Small intestine (tissue), 16 donors: ENCODE data around the gene CROCC. TPM values are rescaled to one million over a fixed set of nuclear protein-coding genes. Genes with fewer than 3 reads are reported as not detected.
"Not testable (repeated sequence)": the region's sequence is repeated elsewhere in the genome, so short reads cannot be mapped to it uniquely, and the experiment has no call there.

Experiments
- DNase-seq, 2 donors: peaks; one replicate each; pipeline versions ENCODE4 v3.0.0 to v3.0.0-alpha.2; 2013
- FAIRE-seq: peaks from 2 replicates; lab custom pipeline; 2012; peaks lifted over from hg19 to GRCh38; lab: Jason Lieb, UNC
- H3K27ac ChIP-seq, 3 donors: one replicate each; pipeline ENCODE4 v1.5.1; 2013; ENCODE audit warnings: low read length in 2 of 3, mild to moderate bottlenecking in 2 of 3, control low read depth in 1 of 3, inconsistent platforms in 1 of 3, low read depth in 1 of 3, moderate library complexity in 1 of 3
- H3K27me3 ChIP-seq, 3 donors: one replicate each; pipeline ENCODE4 v1.6.1; 2013; ENCODE audit warnings: low read length in 3 of 3, inconsistent platforms in 1 of 3; ENCODE audit not compliant: control insufficient read depth in 3 of 3, insufficient read depth in 3 of 3
- H3K36me3 ChIP-seq, 3 donors: one replicate each; pipeline ENCODE4 v1.6.1; 2013; ENCODE audit warnings: low read length in 3 of 3, inconsistent platforms in 1 of 3, low read depth in 1 of 3, mild to moderate bottlenecking in 1 of 3, moderate library complexity in 1 of 3; ENCODE audit not compliant: control insufficient read depth in 3 of 3, insufficient read depth in 2 of 3
- H3K4me1 ChIP-seq, 3 donors: one replicate each; pipeline ENCODE4 v1.6.1; 2013; ENCODE audit warnings: low read length in 2 of 3, inconsistent platforms in 1 of 3, low read depth in 1 of 3, mild to moderate bottlenecking in 1 of 3, moderate library complexity in 1 of 3; ENCODE audit not compliant: control insufficient read depth in 3 of 3, insufficient read depth in 2 of 3
- H3K4me3 ChIP-seq, 3 donors: one replicate each; pipeline ENCODE4 v1.5.1; 2013; ENCODE audit warnings: low read length in 3 of 3, control low read depth in 1 of 3, inconsistent platforms in 1 of 3, low read depth in 1 of 3, mild to moderate bottlenecking in 1 of 3, moderate library complexity in 1 of 3
- H3K9me3 ChIP-seq, 2 donors: one replicate each; pipeline ENCODE4 v1.6.1; 2013; ENCODE audit warnings: low read depth in 1 of 2, low read length in 1 of 2; ENCODE audit not compliant: control insufficient read depth in 2 of 2, insufficient read depth in 1 of 2
- WGBS, 3 donors: extraction: QIAGEN DNeasy Blood & Tissue Kit; methylation state at CpG; one replicate each; pipeline ENCODE4 v1.1.7; 2013; 5-methylcytosine and 5-hydroxymethylcytosine counted together
- long read RNA-seq, 10 donors: transcript quantifications; one replicate each; lab custom pipeline, GENCODE V29; 2026
- polyA plus RNA-seq, 4 donors: library from polyadenylated mRNA; stranded (reverse) in 3 of 4; unstranded in 1 of 4; fragments of 200-250 nt in 3 of 4; fragments of 120-200 nt in 1 of 4; gene quantifications; one replicate each; pipeline versions ENCODE4 v1.2.1 to v1.2.3, GENCODE V29; 2013
- donor health status: healthy with polysubstance abuse.
- donor health status: control.
- donor health status: control.
- donor health status: Bipolar disorder and iron deficiency.
- donor health status: healthy.

CROCC gene, protein sequence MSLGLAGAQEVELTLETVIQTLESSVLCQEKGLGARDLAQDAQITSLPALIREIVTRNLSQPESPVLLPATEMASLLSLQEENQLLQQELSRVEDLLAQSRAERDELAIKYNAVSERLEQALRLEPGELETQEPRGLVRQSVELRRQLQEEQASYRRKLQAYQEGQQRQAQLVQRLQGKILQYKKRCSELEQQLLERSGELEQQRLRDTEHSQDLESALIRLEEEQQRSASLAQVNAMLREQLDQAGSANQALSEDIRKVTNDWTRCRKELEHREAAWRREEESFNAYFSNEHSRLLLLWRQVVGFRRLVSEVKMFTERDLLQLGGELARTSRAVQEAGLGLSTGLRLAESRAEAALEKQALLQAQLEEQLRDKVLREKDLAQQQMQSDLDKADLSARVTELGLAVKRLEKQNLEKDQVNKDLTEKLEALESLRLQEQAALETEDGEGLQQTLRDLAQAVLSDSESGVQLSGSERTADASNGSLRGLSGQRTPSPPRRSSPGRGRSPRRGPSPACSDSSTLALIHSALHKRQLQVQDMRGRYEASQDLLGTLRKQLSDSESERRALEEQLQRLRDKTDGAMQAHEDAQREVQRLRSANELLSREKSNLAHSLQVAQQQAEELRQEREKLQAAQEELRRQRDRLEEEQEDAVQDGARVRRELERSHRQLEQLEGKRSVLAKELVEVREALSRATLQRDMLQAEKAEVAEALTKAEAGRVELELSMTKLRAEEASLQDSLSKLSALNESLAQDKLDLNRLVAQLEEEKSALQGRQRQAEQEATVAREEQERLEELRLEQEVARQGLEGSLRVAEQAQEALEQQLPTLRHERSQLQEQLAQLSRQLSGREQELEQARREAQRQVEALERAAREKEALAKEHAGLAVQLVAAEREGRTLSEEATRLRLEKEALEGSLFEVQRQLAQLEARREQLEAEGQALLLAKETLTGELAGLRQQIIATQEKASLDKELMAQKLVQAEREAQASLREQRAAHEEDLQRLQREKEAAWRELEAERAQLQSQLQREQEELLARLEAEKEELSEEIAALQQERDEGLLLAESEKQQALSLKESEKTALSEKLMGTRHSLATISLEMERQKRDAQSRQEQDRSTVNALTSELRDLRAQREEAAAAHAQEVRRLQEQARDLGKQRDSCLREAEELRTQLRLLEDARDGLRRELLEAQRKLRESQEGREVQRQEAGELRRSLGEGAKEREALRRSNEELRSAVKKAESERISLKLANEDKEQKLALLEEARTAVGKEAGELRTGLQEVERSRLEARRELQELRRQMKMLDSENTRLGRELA (N-terminal part only)
- polyA plus RNA-seq, result 10 to 100 TPM in 2 of 4 donors, 1 to 10 TPM in 2; 2.7 to 19.6 (median 10.2) TPM
- long read RNA-seq, donor 1, result 0 reads
- long read RNA-seq, donor 2, partial matches to known transcripts, result 31 of 31 reads
- long read RNA-seq, donor 2, other reads (novel, unspliced or antisense), result 0 of 31 reads
- long read RNA-seq, donor 3, partial matches to known transcripts, result 9 of 10 reads
- long read RNA-seq, donor 3, other reads (novel, unspliced or antisense), result 0 of 10 reads
- long read RNA-seq, donor 4, result 0 reads
- long read RNA-seq, donor 5, partial matches to known transcripts, result 0 of 8 reads
- long read RNA-seq, donor 5, other reads (novel, unspliced or antisense), result 8 of 8 reads
- long read RNA-seq, donor 6, result 0 reads
- long read RNA-seq, donor 7, result 0 reads
- long read RNA-seq, donor 8, result 0 reads
- long read RNA-seq, donor 9, partial matches to known transcripts, result 22 of 22 reads
- long read RNA-seq, donor 9, other reads (novel, unspliced or antisense), result 0 of 22 reads
- long read RNA-seq, donor 10, partial matches to known transcripts, result 63 of 76 reads
- long read RNA-seq, donor 10, other reads (novel, unspliced or antisense), result 13 of 76 reads

DNA sequence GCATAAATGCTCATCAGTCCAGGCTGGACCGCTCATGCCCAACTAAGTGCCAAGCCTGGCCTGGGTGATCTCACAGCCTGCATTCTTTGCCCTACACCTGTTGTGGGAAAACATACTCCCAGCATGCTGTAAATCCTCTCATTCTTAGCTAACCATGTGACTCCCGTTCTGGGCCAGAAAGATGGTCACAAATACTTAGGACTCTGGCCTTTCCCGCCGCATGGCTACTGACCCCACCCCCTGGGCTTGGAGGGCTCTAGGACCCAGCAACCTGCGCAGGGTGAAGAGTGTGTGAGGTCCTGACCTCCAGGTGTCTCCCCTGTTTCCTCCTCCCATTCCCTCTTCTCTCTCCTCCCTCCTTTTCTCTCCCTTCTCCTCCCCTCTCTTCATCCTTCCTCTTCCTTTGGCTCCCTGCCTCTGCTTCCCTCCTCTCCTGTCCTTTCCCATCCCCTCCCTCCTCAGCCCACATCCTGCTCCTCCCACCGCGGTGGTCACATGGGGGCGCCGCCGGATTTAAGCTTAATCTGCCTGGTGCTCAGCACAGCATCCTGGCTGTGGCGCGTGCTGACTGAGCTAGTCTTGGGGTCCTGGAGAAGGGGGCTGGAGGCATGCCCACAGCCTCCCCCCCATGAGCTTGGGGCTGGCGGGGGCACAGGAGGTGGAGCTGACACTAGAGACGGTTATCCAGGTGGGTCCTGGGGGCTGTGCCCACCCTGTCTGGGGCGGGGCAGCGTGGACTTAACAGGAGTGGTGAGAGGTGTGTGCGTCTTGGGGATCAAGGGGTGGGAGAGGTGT is at the start of gene CROCC:
CROCC (plus strand) TSS at position 541 of the 795 bp plus-strand sequence; CDS start at position 629, 88 bp downstream.
- Histone ChIP-seq H3K27me3 (no peaks in the 10 kb centered on the region), H3K27ac (no peak within 1 kb of the TSS), H3K4me1 (peaks cover 0 to 13% (median 0%) of the 10 kb centered on the region in 3 donors), H3K36me3 (no peaks in the 10 kb centered on the region), H3K9me3 (no peaks in the 10 kb centered on the region), H3K4me3 (no peak within 1 kb of the TSS)
- 25 to 44% (median 32%) methylated on average over 17 of the region's 17 CpGs for whole genome bisulfite sequencing, 3 donors
- DNase-seq (peak in 1 of 2 donors; percentile 63), FAIRE-seq (no peak)

DNA sequence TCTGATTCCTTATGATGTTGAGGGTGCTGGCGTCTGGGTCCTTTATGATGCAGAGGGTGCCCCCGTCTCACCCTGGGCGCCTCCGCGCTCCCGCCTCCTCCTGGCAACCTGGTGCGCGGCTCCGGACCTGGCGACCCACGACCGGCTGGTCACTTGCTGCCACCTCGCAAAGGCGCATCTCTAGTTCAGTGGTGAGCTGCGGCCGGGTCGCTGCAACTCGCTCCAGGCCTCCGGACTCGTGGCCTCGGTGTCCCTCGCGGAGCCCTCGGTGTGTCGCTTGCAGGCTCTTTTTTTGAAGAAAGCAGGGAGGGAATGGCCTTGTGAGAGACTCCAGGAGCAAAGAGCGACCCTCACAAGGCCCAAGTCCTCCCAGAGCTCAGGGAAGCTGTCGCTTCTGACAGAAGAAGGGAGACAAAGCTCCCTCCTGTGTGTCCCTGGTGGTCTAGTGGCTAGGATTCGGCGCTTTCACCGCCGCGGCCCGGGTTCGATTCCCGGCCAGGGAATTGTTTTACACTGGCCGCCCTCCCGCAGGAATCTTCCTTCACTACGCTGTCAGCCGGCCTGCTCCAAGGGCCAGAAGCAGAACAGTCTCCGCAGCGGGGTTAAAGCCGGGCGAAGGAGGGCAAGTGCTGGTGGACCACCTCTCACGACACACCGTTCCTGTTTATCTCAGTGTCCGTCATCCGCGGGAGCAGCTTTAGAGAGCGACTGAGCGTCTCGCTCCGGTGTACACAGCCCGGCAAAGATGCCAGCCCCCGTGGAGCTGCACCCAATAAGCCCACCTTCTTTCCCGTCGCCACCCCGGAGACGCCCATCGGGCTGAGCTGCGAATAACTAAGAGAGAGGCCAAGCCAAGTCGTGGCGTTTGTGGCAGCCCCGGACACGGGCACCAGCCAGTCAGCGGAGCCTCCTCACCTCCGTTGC is 49.3 kb upstream of the CROCC start:
- H3K4me1 ChIP-seq, H3K9me3 ChIP-seq, FAIRE-seq, H3K36me3 ChIP-seq, H3K27ac ChIP-seq: not testable (repeated sequence)
- Histone ChIP-seq H3K27me3 (peaks cover 0 to 33% (median 5%) of the 10 kb centered on the region in 3 donors), H3K4me3 (peak overlapping the region in 1 of 3 donors; percentile 30)
- 31 to 47% (median 45%) methylated on average over 52 to 59 of the region's 66 CpGs for WGBS, 3 donors
- DNase-seq, result peak in 1 of 2 donors; percentile 66

DNA sequence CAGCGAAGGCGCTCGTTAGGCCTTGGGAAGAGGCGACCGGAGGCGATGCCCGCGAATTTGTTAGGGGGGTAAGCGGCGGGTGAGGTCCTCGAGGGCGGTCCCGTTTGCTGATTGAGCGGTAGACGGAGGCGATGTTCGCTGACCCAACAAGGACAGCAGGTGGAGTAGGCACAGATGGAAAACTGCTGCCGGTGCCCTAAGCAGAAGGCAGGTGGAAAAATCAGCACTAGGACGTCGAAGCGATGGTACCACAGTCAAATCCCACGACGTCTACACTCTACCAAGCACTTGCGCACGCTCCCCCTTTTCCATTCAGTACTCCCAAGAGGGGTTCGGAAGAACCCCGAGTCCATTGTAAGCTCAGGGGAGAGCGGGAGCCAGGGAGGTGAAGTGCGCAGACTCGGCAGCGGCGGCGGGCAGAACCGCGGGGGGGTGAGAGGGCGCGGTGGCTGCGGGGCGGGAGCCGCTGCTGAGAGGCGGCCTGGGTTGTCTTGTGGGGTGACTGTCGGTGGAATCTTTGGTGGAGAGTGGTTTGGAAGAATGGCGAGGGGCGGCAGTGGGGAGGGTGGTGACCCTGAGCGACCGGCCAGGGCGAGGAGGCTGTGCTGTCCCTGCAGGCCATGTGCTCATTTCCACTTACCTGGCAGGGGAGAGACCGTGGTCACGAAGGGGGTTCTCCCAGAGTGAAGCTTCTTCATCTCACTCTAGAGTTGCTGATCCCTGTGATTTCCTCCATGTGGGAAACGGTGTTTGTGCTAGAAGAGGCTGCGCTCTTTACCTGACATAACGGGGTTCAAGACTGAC is 48.5 kb upstream of the CROCC start:
- Histone ChIP-seq H3K4me3 (peak overlapping the region in 1 of 3 donors; percentile 19), H3K27me3 (peaks cover 0 to 33% (median 5%) of the 10 kb centered on the region in 3 donors)
- not testable (repeated sequence) for H3K36me3 ChIP-seq, H3K4me1 ChIP-seq, H3K9me3 ChIP-seq, FAIRE-seq, H3K27ac ChIP-seq
- 15 to 17% (median 16%) methylated on average over 37 to 42 of the region's 52 CpGs for WGBS, 3 donors
- peak; percentile 63 to 75 for DNase-seq

DNA sequence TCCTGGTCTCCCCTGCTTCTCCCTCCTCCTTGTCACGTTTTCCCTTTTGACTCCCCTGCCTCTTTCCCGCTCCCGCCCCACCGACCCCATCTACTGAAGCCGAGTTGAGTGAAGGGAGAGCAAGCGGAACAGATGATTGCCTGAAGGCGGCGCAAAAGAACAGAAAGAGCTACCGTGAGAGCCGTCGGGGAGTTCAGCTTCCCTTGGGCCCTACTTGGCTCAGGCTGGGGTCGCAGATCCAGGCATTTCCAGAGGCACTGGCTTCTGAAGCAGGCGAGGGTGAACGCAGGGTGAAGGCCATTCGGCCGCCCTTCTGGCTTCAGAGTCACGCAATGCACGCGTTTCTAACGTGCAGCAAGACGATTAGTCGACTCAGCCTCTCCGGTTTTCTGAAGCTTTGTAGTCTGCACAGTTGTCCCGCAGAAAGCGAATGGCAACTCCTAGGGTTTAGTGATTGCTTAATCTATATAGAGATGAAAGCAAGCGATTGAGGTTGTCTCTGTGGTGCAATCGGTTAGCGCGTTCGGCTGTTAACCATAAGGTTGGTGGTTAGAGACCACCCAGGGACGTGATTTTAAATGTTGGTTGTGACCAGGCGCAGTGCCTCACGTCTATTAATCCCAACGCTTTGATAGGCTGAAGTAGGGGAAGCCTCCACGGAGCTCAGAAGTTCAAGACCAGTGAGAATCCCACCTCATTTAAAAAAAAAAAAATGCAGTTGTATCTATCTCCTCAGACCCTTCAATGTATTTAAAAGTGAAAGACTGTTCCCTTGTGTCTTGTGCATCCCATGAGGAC is 46.6 kb upstream of the CROCC start:
- not testable (repeated sequence) for H3K4me1 ChIP-seq, DNase-seq, H3K27ac ChIP-seq, H3K4me3 ChIP-seq, FAIRE-seq, H3K9me3 ChIP-seq, H3K36me3 ChIP-seq
- WGBS, 3 donors, result 47 to 58% (median 48%) methylated on average over 25 to 32 of the region's 35 CpGs
- H3K27me3 ChIP-seq, result peaks cover 0 to 33% (median 5%) of the 10 kb centered on the region in 3 donors

DNA sequence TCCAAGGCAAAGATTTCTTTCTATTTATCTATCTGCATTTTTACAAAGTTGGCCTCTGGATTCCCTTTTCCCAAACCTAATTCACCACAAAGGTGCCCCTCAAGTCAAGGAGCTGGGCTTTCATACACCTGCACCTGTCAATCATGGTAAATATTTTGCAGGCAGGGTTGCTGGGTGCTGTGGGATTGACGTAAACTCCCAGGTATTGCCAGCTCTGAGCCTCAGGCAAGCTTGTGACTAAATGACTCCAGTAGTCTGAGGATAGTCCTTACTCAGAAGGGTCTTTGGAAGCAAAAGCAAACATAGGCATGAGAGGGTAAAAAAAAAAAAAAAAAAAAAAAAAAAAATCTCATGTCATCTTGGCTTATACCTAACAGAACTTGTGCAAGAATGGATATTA is 40.0 kb upstream of the CROCC start:
- not testable (repeated sequence) for FAIRE-seq, H3K4me3 ChIP-seq, H3K4me1 ChIP-seq, H3K36me3 ChIP-seq, H3K27me3 ChIP-seq, H3K9me3 ChIP-seq, H3K27ac ChIP-seq
- peak in 1 of 2 donors; percentile 58 for DNase-seq
- WGBS, 3 donors, result 52 to 87% (median 77%) methylated on average over 1 of the region's 1 CpG
